ENCODE data around the gene RCOR3. TPM values are rescaled to one million over a fixed set of nuclear protein-coding genes. Genes with fewer than 3 reads are reported as not detected.

Gene RCOR3
- total and polyA plus RNA-seq, 2 of the 8 experiments (the other 6 are each of a cell fraction or from before 2014, with no cell fraction given), result 21.4 to 36.3 TPM

DNA sequence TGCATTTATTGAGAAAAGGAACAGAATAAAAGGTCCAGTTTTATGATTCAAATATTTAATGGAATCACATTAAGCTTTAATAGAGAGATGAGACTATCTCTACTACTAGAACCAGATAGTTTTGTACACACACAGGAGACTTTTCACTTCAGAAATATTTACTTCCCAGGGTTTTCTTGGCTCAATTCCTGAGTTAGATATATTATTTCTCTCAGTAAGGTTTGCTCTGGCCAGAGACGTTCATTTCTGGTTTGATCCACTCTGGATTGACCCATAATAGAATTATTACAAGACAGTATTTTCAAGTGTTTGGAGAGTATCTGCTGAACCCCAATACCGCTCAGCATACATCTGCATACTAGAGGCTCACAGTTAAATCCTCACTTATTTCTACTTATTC is 1.3 kb upstream of the RCOR3 start (continued):
- TF ChIP-seq, protein P1, sequence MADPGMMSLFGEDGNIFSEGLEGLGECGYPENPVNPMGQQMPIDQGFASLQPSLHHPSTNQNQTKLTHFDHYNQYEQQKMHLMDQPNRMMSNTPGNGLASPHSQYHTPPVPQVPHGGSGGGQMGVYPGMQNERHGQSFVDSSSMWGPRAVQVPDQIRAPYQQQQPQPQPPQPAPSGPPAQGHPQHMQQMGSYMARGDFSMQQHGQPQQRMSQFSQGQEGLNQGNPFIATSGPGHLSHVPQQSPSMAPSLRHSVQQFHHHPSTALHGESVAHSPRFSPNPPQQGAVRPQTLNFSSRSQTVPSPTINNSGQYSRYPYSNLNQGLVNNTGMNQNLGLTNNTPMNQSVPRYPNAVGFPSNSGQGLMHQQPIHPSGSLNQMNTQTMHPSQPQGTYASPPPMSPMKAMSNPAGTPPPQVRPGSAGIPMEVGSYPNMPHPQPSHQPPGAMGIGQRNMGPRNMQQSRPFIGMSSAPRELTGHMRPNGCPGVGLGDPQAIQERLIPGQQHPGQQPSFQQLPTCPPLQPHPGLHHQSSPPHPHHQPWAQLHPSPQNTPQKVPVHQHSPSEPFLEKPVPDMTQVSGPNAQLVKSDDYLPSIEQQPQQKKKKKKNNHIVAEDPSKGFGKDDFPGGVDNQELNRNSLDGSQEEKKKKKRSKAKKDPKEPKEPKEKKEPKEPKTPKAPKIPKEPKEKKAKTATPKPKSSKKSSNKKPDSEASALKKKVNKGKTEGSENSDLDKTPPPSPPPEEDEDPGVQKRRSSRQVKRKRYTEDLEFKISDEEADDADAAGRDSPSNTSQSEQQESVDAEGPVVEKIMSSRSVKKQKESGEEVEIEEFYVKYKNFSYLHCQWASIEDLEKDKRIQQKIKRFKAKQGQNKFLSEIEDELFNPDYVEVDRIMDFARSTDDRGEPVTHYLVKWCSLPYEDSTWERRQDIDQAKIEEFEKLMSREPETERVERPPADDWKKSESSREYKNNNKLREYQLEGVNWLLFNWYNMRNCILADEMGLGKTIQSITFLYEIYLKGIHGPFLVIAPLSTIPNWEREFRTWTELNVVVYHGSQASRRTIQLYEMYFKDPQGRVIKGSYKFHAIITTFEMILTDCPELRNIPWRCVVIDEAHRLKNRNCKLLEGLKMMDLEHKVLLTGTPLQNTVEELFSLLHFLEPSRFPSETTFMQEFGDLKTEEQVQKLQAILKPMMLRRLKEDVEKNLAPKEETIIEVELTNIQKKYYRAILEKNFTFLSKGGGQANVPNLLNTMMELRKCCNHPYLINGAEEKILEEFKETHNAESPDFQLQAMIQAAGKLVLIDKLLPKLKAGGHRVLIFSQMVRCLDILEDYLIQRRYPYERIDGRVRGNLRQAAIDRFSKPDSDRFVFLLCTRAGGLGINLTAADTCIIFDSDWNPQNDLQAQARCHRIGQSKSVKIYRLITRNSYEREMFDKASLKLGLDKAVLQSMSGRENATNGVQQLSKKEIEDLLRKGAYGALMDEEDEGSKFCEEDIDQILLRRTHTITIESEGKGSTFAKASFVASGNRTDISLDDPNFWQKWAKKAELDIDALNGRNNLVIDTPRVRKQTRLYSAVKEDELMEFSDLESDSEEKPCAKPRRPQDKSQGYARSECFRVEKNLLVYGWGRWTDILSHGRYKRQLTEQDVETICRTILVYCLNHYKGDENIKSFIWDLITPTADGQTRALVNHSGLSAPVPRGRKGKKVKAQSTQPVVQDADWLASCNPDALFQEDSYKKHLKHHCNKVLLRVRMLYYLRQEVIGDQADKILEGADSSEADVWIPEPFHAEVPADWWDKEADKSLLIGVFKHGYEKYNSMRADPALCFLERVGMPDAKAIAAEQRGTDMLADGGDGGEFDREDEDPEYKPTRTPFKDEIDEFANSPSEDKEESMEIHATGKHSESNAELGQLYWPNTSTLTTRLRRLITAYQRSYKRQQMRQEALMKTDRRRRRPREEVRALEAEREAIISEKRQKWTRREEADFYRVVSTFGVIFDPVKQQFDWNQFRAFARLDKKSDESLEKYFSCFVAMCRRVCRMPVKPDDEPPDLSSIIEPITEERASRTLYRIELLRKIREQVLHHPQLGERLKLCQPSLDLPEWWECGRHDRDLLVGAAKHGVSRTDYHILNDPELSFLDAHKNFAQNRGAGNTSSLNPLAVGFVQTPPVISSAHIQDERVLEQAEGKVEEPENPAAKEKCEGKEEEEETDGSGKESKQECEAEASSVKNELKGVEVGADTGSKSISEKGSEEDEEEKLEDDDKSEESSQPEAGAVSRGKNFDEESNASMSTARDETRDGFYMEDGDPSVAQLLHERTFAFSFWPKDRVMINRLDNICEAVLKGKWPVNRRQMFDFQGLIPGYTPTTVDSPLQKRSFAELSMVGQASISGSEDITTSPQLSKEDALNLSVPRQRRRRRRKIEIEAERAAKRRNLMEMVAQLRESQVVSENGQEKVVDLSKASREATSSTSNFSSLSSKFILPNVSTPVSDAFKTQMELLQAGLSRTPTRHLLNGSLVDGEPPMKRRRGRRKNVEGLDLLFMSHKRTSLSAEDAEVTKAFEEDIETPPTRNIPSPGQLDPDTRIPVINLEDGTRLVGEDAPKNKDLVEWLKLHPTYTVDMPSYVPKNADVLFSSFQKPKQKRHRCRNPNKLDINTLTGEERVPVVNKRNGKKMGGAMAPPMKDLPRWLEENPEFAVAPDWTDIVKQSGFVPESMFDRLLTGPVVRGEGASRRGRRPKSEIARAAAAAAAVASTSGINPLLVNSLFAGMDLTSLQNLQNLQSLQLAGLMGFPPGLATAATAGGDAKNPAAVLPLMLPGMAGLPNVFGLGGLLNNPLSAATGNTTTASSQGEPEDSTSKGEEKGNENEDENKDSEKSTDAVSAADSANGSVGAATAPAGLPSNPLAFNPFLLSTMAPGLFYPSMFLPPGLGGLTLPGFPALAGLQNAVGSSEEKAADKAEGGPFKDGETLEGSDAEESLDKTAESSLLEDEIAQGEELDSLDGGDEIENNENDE (IDR thresholded peaks at IDR 0.05; ENCODE audit: insufficient replicate concordance, low read length), result no peak
- no peak for TF ChIP-seq TCF12 (IDR thresholded peaks at IDR 0.05; ENCODE audit: low read depth, low read length)
- no peak for TF ChIP-seq TAF1 (IDR thresholded peaks at IDR 0.05; ENCODE audit: low read depth, low read length)
- TF ChIP-seq PHF8 (conservative IDR thresholded peaks at IDR 0.05; ENCODE audit: low read depth, low read length), result no peak
